ENCODE measurements around the gene SEMA4G. TPM values are rescaled to one million over a fixed set of nuclear protein-coding genes. Genes with fewer than 3 reads are reported as not detected.

Gene SEMA4G
- total RNA-seq, 2 experiments from 2014 or later = 1.1 to 1.6 TPM

- H3K4me3 Mint-ChIP-seq = no peak overlapping the region
- no peak overlapping the region for H3K27ac Mint-ChIP-seq
- H3K27me3 Mint-ChIP-seq = no peaks in the 10 kb centered on the region
- H3K4me1 Mint-ChIP-seq (ENCODE audit: low read depth) = peaks cover 14% of the 10 kb centered on the region
- Histone ChIP-seq H3K9me3 (ENCODE audit: control insufficient read depth in 1 of 2, insufficient read depth in 1 of 2, low read length in 2 of 2) (no peaks in the 10 kb centered on the region), H3K27me3 (ENCODE audit: control insufficient read depth in 1 of 2, insufficient read depth in 2 of 2, low read length in 2 of 2) (no peaks in the 10 kb centered on the region), H3K36me3 (ENCODE audit: insufficient read depth, low read length) (peaks cover 86% of the 10 kb centered on the region), H3K4me3 (ENCODE audit: low read length) (no peak overlapping the region), H3K27ac (ENCODE audit: low read depth in 1 of 2, low read length in 2 of 2) (no peak overlapping the region), H3K4me1 (ENCODE audit: insufficient read depth, low read length) (no peaks in the 10 kb centered on the region)
- H3K9me3 Mint-ChIP-seq = no peaks in the 10 kb centered on the region
- peaks cover 96% of the 10 kb centered on the region for H3K36me3 Mint-ChIP-seq (ENCODE audit: low read depth)
- POLR2A ChIA-PET = no interaction called here
- intact Hi-C loops (cut with DNase I, micrococcal nuclease) = no loop called here
- no peak for TF ChIP-seq CTCF (IDR thresholded peaks at IDR 0.05)
- DNase-seq (no peak), ATAC-seq (ENCODE audit: poor library complexity) (no peak)
- CTCF ChIA-PET = no interaction called here
Measured at GRCh38 chr10:100928039-100928438, 41.3 kb upstream of the SEMA4G start.

- POLR2A ChIA-PET = no interaction called here
- peaks cover 6% of the 10 kb centered on the region for H3K4me1 Mint-ChIP-seq (ENCODE audit: low read depth)
- H3K27ac Mint-ChIP-seq = no peak overlapping the region
- peaks cover 84% of the 10 kb centered on the region for H3K36me3 Mint-ChIP-seq (ENCODE audit: low read depth)
- no peaks in the 10 kb centered on the region for H3K9me3 ChIP-seq (ENCODE audit: control insufficient read depth in 1 of 2, insufficient read depth in 1 of 2, low read length in 2 of 2)
- peaks cover 77% of the 10 kb centered on the region for H3K36me3 ChIP-seq (ENCODE audit: insufficient read depth, low read length)
- no peaks in the 10 kb centered on the region for H3K9me3 Mint-ChIP-seq
- no peaks in the 10 kb centered on the region for H3K27me3 Mint-ChIP-seq
- ATAC-seq (ENCODE audit: poor library complexity) (no peak), DNase-seq (no peak)
- no peak overlapping the region for H3K27ac ChIP-seq (ENCODE audit: low read depth in 1 of 2, low read length in 2 of 2)
- no peak overlapping the region for H3K4me3 ChIP-seq (ENCODE audit: low read length)
- no peak overlapping the region for H3K4me3 Mint-ChIP-seq
- intact Hi-C loops (cut with DNase I, micrococcal nuclease) = loop anchor here in 1 of 2 experiments (5.0 kb wide), 1 partner anchor 368 kb away; no protein-coding TSS in a partner anchor
- H3K27me3 ChIP-seq (ENCODE audit: control insufficient read depth in 1 of 2, insufficient read depth in 2 of 2, low read length in 2 of 2) = no peaks in the 10 kb centered on the region
- CTCF ChIA-PET = no interaction called here
- no peaks in the 10 kb centered on the region for H3K4me1 ChIP-seq (ENCODE audit: insufficient read depth, low read length)
- TF ChIP-seq CTCF (IDR thresholded peaks at IDR 0.05) = no peak
Measured at GRCh38 chr10:100930368-100930767, 38.9 kb upstream of the SEMA4G start.

- ATAC-seq (ENCODE audit: poor library complexity) = no peak
- Histone ChIP-seq H3K4me1 (ENCODE audit: insufficient read depth, low read length) (no peaks in the 10 kb centered on the region), H3K27me3 (ENCODE audit: control insufficient read depth in 1 of 2, insufficient read depth in 2 of 2, low read length in 2 of 2) (no peaks in the 10 kb centered on the region), H3K9me3 (ENCODE audit: control insufficient read depth in 1 of 2, insufficient read depth in 1 of 2, low read length in 2 of 2) (no peaks in the 10 kb centered on the region), H3K27ac (ENCODE audit: low read depth in 1 of 2, low read length in 2 of 2) (no peak overlapping the region), H3K4me3 (ENCODE audit: low read length) (no peak overlapping the region), H3K36me3 (ENCODE audit: insufficient read depth, low read length) (peaks cover 72% of the 10 kb centered on the region)
- ChIA-PET CTCF (no interaction called here), POLR2A (no interaction called here)
- no peaks in the 10 kb centered on the region for H3K9me3 Mint-ChIP-seq
- H3K4me3 Mint-ChIP-seq = no peak overlapping the region
- no peaks in the 10 kb centered on the region for H3K27me3 Mint-ChIP-seq
- H3K36me3 Mint-ChIP-seq (ENCODE audit: low read depth) = peaks cover 67% of the 10 kb centered on the region
- no peak overlapping the region for H3K27ac Mint-ChIP-seq
- intact Hi-C loops (cut with DNase I, micrococcal nuclease) = loop anchor here in 1 of 2 experiments (5.0 kb wide), 1 partner anchor 372 kb away; no protein-coding TSS in a partner anchor
- DNase-seq = peak in 2 of 14 experiments; percentile 30 to 32
- no peaks in the 10 kb centered on the region for H3K4me1 Mint-ChIP-seq (ENCODE audit: low read depth)
- peak; percentile 57 for TF ChIP-seq CTCF (IDR thresholded peaks at IDR 0.05)
Measured at GRCh38 chr10:100934084-100934659, 35.1 kb upstream of the SEMA4G start.

Measured in CD4-positive, alpha-beta T cell (primary cell).